HG03575 (cell line): ENCODE data around the gene GNB2.

ENCODE experiments used
- ATAC-seq: cut with Tn5 transposase; IDR thresholded peaks from one replicate; pipeline ENCODE4 v1.9.1; 2021; ENCODE audit not compliant: unreplicated experiment, insufficient number of reproducible peaks, low FRiP score; ENCODE audit errors: extremely low read depth

Gene GNB2

DNA sequence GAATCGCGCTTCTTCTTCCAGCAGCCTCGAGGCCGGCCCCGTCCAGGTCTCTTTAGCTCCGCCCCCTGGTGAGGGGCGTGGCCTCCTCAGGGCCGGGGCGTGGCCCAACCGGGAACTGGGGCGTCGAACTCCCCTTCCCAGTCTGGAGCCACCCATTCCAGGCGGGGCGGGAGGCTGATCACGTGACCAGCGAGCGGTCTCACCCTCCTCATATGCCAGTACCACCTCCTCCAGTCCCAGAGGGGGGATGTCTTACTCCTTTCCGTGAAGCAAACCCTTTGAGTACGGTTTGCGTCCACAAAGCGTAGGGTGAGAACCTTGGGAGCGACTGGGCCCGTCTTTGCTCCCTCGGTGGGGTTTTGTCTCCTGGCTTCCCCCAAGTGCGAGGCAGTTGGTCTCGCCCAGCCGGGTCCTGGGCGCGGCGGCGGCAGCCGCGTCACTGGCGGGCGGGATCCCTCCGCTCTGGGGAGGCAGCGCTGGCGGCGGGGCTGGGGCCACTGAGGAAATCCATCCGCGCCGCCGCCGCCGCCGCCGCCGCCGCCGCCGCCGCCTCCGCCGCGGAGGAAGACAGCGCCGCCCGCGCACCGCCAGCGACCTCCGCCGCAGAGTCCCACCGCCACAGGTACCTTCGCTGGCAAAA lies at the start of gene GNB2:
Gene GNB2, plus strand, starts transcription at position 439 of the 640 bp plus-strand sequence. CDS start 2,526 bp downstream, outside the sequence.
- ATAC-seq, result peak; percentile 42

DNA sequence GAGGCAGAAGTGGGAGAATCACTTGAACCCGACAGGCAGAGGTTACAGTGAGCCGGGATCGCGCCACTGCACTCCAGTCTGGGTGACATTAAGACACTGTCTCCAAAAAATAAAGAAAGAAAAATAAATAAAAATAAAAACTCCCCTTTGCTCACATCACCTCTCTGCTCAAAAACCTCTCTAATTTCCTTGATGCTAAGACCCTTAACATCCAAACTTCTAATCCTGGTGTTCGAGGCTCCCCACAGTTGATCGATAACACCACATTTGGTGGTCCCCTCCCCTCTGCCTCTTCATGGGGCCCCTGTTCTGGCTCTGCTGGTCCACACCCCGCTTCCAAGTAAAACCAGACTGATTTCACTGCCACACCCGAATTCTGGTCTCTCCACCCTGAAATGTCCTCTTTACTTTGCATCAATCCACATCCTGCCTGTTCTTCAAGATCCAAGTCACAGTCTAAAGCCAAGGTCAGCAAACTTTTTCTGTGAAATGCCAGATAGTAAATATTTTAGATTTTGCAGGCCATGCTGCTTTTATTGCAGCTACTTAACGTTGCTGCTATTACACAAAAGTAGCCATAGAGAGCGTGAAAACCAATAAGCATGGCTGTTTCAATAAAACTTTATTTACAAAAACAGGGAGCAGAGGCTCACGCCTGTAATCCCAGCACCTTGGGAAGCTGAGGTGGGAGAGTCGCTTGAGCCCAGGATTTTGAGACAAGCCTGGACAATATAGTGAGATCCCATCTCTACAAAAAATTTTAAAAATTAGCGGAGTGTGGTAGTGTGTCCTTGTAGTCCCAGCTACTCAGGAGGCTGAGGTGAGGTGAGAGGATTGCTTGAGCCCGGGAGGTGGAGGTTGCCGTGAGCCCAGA lies 49.4 kb upstream of the GNB2 start:
- ATAC-seq, result no peak

DNA sequence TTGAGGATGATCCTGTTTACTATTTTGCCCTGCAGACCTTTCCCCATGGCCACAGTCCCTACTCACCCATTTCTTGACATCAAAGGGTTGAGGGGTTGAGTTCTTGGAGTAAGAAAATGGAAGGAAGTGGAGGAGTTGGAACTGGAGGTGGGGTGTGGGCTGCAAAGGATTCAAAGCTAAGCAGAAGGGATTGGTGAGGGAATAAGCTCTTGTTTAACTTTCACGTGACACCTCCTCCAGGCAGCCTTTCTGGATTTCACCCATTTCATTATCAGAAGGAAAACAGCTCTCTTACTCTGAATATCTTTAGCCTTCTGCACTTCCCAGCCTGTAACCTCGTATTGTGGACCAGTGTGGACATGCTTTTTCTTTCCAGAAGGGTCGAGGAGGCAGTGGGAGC lies 47.5 kb upstream of the GNB2 start:
- ATAC-seq, result no peak

DNA sequence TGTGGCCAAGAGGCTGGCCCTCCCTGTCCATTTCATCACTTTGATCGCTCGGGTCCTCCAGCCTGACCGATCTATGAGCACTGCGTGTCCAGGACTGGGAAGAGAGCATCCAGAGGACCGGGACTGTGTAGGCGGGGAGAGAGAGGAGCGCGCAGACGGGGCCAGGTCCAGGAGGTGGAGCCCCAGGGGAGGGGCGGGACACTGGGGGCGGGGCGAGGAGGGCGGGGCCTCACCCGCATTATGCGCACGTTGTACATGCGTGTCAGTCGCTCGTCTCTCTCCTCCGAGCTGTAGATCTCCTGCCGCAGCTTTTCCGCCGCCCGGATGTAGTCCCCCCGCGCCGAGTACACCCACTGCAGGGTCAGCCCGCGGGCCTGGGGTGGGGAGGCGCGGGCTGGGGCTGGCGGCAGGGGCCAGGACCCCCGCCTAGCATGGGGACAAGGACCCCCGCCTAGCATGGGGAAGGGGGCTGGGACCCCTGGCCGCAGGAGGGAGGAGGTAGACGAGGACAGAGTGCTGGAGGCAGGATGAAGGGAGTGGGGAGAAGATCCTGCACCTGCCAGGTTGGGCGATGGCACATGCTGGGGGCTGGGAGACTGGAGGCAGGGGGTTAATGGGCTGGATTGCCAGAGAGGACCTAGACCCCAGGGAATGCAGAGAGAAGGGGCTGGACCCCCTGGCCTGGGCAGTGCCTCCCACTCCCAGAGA lies 46.9 kb upstream of the GNB2 start:
- no peak for ATAC-seq

DNA sequence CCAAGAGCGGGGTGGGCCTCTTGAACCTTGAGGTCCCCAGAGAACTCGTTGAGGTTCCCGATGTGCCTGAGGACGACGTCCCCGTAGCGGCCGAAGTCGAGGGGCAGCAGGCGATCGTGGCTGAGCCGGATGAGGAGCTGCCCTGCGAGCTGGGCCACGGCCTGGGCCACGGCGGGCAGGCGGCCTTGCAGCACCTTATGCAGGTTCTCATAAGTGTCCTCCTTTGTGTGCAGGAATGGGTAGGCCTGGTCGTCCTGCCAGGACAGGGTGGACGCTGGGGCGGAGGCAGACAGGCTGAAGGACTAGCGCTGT lies 46.3 kb upstream of the GNB2 start:
- no peak for ATAC-seq

DNA sequence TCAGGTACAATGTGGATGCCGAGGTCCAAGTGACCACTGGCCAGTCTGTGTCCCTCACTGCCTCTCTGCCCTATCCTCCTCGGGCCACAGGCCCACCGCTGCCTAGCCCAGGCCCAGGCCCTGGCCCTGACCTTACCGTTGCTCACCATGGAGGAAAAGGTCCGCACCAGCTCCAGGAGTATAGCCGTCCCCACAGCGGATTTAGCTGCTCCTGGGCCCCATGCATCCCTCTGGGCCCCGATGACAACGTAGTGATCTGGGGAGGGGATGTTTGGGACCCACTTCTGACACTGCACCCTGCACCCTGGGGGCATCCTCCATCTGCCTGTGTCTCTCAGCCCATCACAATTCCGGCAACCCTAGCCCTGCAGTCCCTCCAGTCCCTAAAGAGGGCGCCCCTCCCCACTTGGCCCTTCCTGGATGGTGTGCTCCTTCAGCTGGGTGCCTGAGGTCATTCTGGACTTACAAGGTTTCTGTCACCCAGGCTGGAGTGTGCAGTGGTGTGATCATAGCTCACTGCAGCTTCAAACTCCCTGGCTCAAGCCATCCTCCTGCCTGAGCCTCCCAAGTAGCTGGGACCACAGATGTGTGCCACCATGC lies 44.3 kb upstream of the GNB2 start:
- ATAC-seq, result no peak

DNA sequence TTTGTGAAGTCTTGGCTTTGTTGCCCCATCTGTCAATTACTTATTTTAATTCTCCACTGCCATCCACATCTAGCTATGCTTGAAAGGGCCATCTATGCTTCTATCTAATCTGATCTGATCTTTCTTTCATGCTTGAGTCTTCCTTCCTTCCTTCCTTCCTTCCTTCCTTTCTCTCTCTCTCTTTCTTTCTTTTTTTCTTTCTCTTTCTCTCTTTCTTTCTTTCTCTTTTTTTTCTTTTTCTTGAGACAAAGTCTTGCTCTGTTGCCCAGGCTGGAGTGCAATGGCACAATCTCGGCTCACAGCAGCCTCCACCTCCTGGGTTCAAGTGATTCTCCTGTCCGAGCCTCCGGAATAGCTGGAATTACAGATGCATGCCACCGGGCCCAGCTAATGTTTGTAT lies 43.5 kb upstream of the GNB2 start:
- ATAC-seq, result no peak

DNA sequence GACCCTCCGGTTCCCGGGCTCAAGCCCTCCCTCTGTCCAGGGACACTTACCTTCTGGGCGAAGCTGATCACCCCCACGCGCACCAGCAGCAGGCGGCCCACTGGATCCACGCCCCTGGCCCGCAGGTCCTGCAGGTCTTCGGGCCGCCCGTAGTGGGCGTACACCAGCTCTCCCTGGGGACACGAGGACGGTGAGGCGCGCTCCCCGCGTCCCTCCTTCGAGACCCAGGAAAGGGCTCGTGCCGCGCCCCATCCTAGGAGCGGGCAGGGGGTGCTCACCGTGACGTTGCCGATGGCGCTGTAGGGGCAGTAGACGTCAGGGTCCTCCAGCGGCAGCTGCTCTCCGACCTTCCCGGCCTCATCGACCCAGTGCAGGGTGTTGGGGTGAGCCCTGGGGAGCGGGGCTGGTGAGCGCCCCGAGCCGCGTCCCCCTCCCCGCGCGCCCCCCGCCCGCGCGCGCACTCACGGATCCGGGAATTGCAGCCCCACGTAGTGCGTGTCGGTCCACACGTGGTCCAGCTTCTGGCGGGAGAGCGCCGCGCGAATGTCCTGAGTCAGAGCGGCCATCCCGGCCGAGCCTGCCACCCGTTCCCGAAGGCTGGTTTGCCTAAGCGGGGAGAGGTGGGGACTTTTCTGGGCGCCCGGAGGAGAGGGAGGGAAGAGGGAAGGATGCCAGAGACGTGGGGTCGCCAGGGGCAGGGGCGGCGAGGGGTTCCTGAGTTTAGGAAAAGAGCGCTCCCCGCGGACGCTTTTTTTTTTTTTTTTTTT lies 40.4 kb upstream of the GNB2 start:
- no peak for ATAC-seq

DNA sequence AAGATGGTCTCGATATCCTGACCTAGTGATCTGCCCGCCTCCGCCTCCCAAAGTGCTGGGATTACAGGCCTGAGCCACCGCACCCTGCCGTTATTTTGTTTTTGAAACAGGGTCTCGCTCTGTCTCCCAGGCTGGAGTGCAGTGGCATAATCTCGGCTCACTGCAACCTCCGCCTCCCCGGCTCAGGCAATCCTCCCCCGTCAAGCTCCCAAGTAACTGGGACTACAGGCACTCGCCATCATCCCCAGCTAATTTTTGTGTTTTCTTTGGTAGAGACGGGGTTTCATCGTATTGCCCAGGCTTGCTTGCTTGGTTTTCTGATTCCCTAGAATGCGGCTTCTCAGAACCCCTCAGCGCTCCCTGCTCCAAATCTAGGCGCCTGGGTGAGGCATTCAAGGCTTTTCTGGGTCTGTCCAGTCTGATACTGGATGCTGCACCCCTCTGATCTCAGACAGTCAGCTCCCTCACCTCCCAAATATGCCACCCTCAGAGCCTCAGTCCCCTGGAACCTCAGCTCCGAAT lies 33.5 kb upstream of the GNB2 start:
- ATAC-seq, result no peak

DNA sequence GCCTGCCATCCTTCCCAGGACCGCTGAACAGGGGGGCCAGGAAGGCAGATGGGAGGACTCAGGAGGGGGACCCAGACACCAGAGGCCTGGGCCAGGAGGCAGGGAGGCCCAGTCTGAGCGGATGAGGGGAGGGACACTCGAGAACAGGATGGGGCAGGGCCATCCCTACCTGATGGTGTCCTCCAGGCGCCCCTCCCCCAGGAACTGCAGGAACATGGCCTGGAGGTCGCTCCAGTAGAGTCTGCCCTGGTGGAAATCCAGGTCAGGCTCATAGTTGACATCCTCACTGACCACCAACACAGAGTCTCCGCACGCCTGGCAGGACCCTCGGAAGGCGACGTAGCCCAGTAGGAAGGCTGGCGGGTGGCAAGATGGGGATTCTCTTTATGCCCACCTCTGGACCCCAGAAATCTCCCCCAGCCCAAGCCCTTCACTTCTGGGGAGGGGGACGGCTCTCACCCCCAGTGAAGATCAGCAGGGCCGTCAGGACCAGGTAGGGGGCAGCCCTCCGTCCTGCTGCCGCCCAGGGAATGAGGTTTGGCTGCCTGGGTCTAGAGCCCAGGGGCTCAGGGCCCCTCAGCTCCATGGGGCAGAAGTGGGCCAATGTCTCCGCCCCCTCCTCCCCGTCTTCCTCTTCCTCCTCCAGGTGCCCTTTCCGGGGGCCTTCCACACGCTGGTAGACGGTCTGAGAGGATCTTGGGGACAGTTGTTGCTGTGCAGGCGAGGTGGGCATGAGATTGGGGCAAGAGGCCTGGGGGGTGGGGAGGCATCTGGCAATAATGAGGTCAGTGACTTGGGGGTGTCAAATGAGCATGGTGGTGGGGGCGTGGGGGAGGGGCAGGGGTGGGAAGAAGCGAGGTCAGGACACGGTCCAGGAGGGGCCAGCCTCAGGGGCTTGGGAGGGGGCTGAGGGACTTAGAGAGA lies 32.8 kb upstream of the GNB2 start:
- no peak for ATAC-seq

DNA sequence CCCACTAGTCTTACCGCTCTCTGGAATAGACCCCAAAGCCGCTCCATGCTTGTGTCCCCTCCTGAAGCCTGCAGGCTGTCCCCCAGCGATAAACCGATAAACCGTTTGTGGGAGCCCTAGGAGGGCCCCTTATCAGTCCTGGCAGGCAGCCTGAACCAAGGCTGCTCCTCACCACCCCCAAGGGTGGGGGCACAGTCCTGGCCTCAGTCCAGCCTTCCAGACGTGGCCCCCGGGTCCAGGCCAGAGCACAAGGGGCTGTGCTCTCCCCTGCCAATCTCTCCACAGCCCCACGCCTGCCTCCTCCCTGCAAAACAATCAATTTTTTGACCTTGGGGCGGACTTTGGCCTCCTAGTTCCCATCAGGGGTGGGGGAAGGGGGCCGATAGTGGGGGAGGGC lies 32.1 kb upstream of the GNB2 start, which contains the start of gene TFR2:
Gene TFR2, minus strand, starts transcription at position 90 of the 397 bp plus-strand sequence. Its CDS starts 43 bp downstream, at position 47.
- no peak for ATAC-seq

DNA sequence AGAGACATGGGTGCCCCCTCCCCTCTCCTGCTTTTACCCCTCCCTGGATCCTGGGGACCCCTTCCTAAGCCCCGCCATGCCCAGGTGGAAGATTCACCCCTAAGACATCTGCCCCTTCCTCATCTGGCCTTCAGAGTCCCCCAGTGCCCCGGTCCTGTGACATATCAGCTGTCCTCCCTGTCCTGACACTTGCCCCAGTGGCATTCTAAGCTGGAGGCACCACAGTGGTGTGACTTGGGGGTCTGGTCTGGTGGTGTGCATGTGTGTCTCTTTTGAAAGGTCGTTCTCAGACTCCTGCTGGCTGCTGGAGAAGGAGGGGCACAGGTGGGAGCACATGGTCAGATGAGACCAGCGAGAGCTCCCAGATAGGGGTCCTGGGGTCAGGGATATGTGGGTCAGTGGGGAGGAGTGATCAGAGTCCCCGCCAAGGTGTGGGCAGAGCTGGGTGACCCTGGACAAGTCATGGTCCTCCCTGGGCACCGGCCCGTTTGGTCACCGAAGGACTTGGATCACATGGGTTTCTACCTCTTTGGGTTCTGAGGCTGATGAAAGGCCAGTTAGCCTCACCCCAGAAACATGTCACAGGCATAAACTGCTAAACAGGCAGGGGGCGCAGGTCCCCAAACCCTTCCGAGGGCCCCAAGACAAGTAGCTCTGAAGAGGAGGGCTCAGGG lies 31.5 kb upstream of the GNB2 start:
- no peak for ATAC-seq

DNA sequence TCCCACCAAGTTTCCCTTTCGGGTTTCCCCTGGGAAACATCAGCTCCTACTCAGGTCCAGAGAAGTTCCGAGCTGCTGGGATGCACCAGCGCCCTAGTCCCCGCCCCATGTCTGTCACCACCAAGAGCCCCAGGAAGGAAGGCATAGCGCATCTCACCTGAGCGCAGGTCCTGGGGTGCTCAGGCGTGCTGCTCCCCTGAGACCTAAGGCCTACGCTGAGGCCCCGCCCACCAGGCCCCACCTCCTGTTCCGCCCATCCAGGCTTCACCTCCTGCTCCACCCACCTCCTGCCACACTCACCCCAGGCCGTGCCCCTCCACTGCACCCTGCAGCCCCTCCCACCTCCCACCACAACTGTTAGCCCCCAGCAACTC lies 31.0 kb upstream of the GNB2 start:
- ATAC-seq, result no peak

DNA sequence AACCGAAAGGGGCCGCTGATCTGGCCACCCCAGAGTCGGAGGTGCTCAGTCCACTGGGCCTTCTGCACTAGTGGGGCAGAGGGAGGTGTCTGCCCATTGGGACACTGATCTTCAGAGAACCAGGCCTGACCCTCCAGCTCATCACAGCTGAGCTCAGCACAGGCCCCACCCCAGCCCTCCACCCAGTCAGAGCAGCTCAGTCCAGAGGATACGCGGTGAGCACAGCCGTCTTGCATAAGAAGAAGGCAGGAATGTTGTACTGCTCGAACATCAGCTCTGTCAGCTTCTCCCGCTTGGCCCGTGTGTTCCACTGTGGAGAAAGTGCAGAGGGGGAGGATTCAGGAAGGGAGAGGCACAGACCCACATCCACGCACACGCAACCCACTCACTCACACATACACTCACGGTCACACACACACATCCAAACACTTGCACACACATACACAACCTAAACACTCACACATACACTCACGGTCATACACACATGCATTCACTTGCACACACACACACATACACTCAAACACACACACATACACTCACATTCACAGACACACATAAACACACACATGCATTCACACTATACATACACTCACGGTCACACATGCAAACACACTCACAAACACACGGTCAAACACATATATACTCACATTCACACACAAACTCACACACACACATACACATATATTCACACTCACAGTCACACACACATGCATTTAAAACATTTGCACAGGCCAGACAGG lies 23.5 kb upstream of the GNB2 start:
- no peak for ATAC-seq

DNA sequence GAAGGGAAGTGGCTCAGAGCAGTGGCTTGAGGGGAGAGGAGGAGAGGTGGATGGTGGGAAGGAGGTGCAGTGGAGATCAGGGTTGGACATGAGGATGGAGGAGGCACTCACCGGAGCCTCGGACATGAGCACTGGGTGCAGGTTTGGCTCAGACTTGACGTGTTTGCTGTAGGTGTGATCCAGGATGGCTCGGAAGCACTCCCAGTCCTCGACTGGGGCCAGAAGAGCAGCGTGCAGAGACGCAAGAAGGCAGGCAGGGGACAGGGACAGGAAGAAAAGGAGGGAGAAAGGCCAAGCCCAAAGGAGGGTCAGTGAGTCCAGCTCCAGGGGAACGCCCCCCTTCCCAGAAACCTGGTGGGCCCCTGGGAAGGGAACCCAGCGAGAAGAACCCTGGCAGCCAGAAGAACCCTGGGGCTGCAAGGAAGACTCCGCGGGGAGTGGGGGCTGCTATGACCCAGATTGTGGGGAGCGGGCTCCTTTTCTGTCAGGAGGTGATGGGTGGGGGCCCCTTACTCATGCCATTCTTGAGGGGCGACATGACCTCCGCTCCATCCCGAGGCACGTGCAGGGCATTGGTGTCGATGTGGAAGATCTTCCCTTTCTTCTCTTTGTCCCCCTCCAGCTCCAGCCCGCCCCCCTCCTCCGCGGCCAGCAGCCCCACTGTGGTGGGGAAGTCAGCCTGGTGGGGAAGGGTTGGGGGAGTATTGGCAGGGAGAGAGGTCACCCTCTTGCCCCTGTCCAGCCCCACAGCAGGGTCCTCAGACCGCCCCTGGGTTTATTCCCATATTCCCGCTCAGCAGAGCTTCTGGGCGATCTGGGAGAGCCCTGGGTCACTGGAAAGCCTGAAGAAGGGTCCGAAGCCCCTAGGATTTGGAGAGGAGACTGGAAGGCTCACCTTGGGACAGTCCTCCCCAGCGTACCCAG lies 18.4 kb upstream of the GNB2 start:
- no peak for ATAC-seq
